K562 (cell line): ENCODE measurements around the gene SNX3. TPM values are rescaled to one million over a fixed set of nuclear protein-coding genes. Genes with fewer than 3 reads are reported as not detected.

Source experiments
- ARID2 ChIP-seq: fragments of 450-650 bp; IDR thresholded peaks from 2 replicates; pipeline ENCODE4 v1.6.1; 2017; ENCODE audit warnings: antibody characterized with exemption, mild to moderate bottlenecking
- BMI1 ChIP-seq: fragments of 150-350 bp; IDR thresholded peaks from 2 replicates; pipeline ENCODE4 v1.6.1; 2014; ENCODE audit warnings: low read length
- ELF4 ChIP-seq: fragments of 450-650 bp; formaldehyde crosslinking; IDR thresholded peaks from 2 replicates; pipeline ENCODE4 v1.4.0; 2022; ENCODE audit warnings: missing genetic modification characterization
- FIP1L1 ChIP-seq: fragments of 200-400 bp; formaldehyde crosslinking; IDR thresholded peaks from 2 replicates; pipeline ENCODE4 v1.6.1; 2018; ENCODE audit warnings: mild to moderate bottlenecking, low read depth, low read length; ENCODE audit not compliant: poor library complexity, severe bottlenecking
- FOXA1 ChIP-seq: fragments of 450-650 bp; IDR thresholded peaks from 2 replicates; pipeline ENCODE4 v1.6.1; 2016; ENCODE audit warnings: mild to moderate bottlenecking, borderline replicate concordance
- HNRNPH1 ChIP-seq: fragments of 200-400 bp; formaldehyde crosslinking; optimal IDR thresholded peaks from 2 replicates; pipeline ENCODE3; 2017; ENCODE audit warnings: low read depth, mild to moderate bottlenecking, low read length, moderate library complexity
- HNRNPLL ChIP-seq: fragments of 200-400 bp; formaldehyde crosslinking; IDR thresholded peaks from 2 replicates; pipeline ENCODE4 v1.6.1; 2017; ENCODE audit warnings: low read length, low read depth, mild to moderate bottlenecking; ENCODE audit not compliant: poor library complexity, severe bottlenecking
- ILK ChIP-seq: fragments of 450-650 bp; IDR thresholded peaks from 2 replicates; pipeline ENCODE4 v1.6.1; 2016; ENCODE audit warnings: missing genetic modification characterization, low read depth, mild to moderate bottlenecking, missing compliant biosample characterization, moderate library complexity, borderline replicate concordance
- KAT2B ChIP-seq: IDR thresholded peaks from one replicate; pipeline ENCODE4 v1.6.1; 2012; ENCODE audit warnings: low read depth, mild to moderate bottlenecking, control low read depth, inconsistent platforms, low read length, moderate library complexity
- MAX ChIP-seq: sonication (generic); formaldehyde crosslinking; IDR thresholded peaks from 2 replicates; pipeline ENCODE4 v1.9.0; 2022; ENCODE audit warnings: mild to moderate bottlenecking, missing genetic modification reagents
- NKRF ChIP-seq: fragments of 450-650 bp; IDR thresholded peaks from 2 replicates; pipeline ENCODE4 v1.6.1; 2016; ENCODE audit warnings: borderline replicate concordance
- ZBTB49 ChIP-seq: sonication (generic); formaldehyde crosslinking; IDR thresholded peaks from 2 replicates; pipeline ENCODE4 v1.8.0; 2022; ENCODE audit warnings: missing genetic modification reagents, mild to moderate bottlenecking, borderline replicate concordance
- ZEB2 ChIP-seq: fragments of 450-650 bp; IDR thresholded peaks from 2 replicates; pipeline ENCODE4 v1.6.1; 2016
- ZNF12 ChIP-seq: sonication (generic); formaldehyde crosslinking; IDR thresholded peaks from 2 replicates; pipeline ENCODE4 v1.4.0; 2020; ENCODE audit warnings: mild to moderate bottlenecking, missing genetic modification reagents
- ZNF444 ChIP-seq: fragments of 250-450 bp; sonication (Bioruptor Pico); IDR thresholded peaks from 2 replicates; pipeline ENCODE4 v1.4.0; 2020; ENCODE audit warnings: mild to moderate bottlenecking, moderate library complexity
- ZNF584 ChIP-seq: fragments of 200-800 bp; sonication (Bioruptor generic); IDR thresholded peaks from 2 replicates; pipeline ENCODE4 v1.6.1; 2016; ENCODE audit warnings: low read depth, mild to moderate bottlenecking, missing genetic modification characterization, missing compliant biosample characterization
- ZNF586 ChIP-seq: fragments of 450-650 bp; formaldehyde crosslinking; conservative IDR thresholded peaks from 2 replicates; pipeline ENCODE4 v1.4.0; 2020; ENCODE audit warnings: mild to moderate bottlenecking, moderate library complexity
- ZNF589 ChIP-seq: fragments of 200-800 bp; sonication (Bioruptor generic); IDR thresholded peaks from 2 replicates; pipeline ENCODE4 v1.6.1; 2016; ENCODE audit warnings: low read depth, missing genetic modification characterization, missing compliant biosample characterization
- polyA plus RNA-seq, 8 experiments: library from polyadenylated mRNA; depleted of rRNA in 4 of 8; stranded (reverse) in 5 of 8; unstranded in 3 of 8; fragments of >200 nt; fragmentation: Nextera tagmentation in 2 of 8; fragmentation: Illumina TruSeq in 1 of 8; extraction: Ambion mirVana in 2 of 8; extraction: Trizol in 1 of 8; gene quantifications; 2 replicates each; pipeline versions ENCODE4 v1.2.1 to v1.2.3, GENCODE V29; 2011 to 2014; ENCODE audit warnings: inconsistent platforms in 1 of 8, missing spikeins in 1 of 8
- total RNA-seq, 7 experiments: library from RNA; depleted of rRNA in 6 of 7; stranded (reverse); fragments of >200 nt in 6 of 7; fragmentation: Illumina TruSeq in 2 of 7; extraction: Trizol in 2 of 7; gene quantifications; 2 replicates each; pipeline versions ENCODE4 v1.2.1 to v1.2.3, GENCODE V29; 2011 to 2021; ENCODE audit warnings: low replicate concordance in 1 of 7

SNX3 gene
- total and polyA plus RNA-seq, 9 of the 15 experiments (the other 6 are each of a cell fraction or from before 2014, with no cell fraction given), result 48.9 to 410 (median 159) TPM

- no peak for TF ChIP-seq KAT2B
- peak; percentile 32; the same call in 1 of the 2 replicates for TF ChIP-seq ZNF584 (CRISPR knock-in tag)
- no peak; the same call in 1 of the 2 replicates for TF ChIP-seq ZNF589 (CRISPR knock-in tag)
- no peak; the same call in 1 of the 2 replicates for TF ChIP-seq NKRF
- no peak for TF ChIP-seq ZBTB49 (CRISPR knock-in tag)
- no peak for TF ChIP-seq ZNF586
- no peak for TF ChIP-seq FOXA1
- TF ChIP-seq HNRNPLL, result peak; percentile 22
- no peak for TF ChIP-seq ILK (tag)
- no peak for TF ChIP-seq ZEB2
- no peak for TF ChIP-seq ZNF444 (CRISPR knock-in tag)
- TF ChIP-seq ARID2, result no peak
- peak; percentile 79 for TF ChIP-seq MAX (CRISPR knock-in tag)
- no peak for TF ChIP-seq BMI1
- no peak for TF ChIP-seq ELF4 (CRISPR knock-in tag)
- TF ChIP-seq FIP1L1, result no peak
- no peak for TF ChIP-seq HNRNPH1
- TF ChIP-seq ZNF12, result peak; percentile 76; the same call in 1 of the 2 replicates
Measured at GRCh38 chr6:108294727-108295625, 34.1 kb upstream of the SNX3 start, which contains the start of gene AFG1L (continued).
